K562 (cell line): ENCODE measurements around the gene VIPR2. TPM values are rescaled to one million over a fixed set of nuclear protein-coding genes. Genes with fewer than 3 reads are reported as not detected.

Experiments
- ATAC-seq: fragments of 200-7000 bp; cut with Tn5 transposase; 3 replicates; pipeline ENCODE4 v1.9.1; 2020; ENCODE audit warnings: moderate library complexity
- BruUV-seq: library from RNA; stranded (reverse); fragments of 400-500 nt; replicated peaks from 2 replicates; lab custom pipeline; 2021; lab: Mats Ljungman, UMichigan
- CTCF ChIA-PET: fragments of 300-600 bp; formaldehyde crosslinking; extraction: SDS; loops from one replicate; lab custom pipeline; 2021; ENCODE audit warnings: low intra/inter-chr PET ratio; lab: Yijun Ruan, JAX
- POLR2A ChIA-PET: fragments of 300-600, 350-650 bp; sonication (Branson Sonifier 250); formaldehyde crosslinking; extraction: SDS; loops from one replicate; lab custom pipeline; 2021; ENCODE audit warnings: antibody characterized with exemption, inconsistent platforms; lab: Yijun Ruan, JAX
- DNase-seq, 4 experiments: peaks; one replicate each; pipeline versions ENCODE4 v3.0.0 to v3.0.0-alpha.2; 2011 to 2018; ENCODE audit warnings: low spot score in 3 of 4, mixed read lengths in 3 of 4; ENCODE audit errors: extremely low read depth in 1 of 4
- FAIRE-seq: peaks from 2 replicates; lab custom pipeline; 2011; peaks lifted over from hg19 to GRCh38; lab: Jason Lieb, UNC
- H2AFZ ChIP-seq: 2 replicates; pipeline ENCODE4 v1.6.0; 2011; ENCODE audit warnings: low read depth, low read length, control low read depth, inconsistent platforms
- H3K27ac ChIP-seq: fragments of 200-600 bp; 3 replicates; pipeline ENCODE4 v1.8.0; 2011; ENCODE audit warnings: low read depth, mild to moderate bottlenecking, control low read depth, inconsistent platforms, low read length, moderate library complexity, mixed read lengths; ENCODE audit errors: extremely low read depth
- H3K27me3 ChIP-seq, 2 experiments: fragments of 300-600 bp in 1 of 2; 2 replicates in 1 of 2; 3 replicates in 1 of 2; pipeline versions ENCODE4 v1.6.0 to v1.8.0; 2011; ENCODE audit warnings: inconsistent platforms in 2 of 2, low read length in 2 of 2, mild to moderate bottlenecking in 1 of 2, mixed read lengths in 1 of 2, moderate library complexity in 1 of 2; ENCODE audit not compliant: control insufficient read depth in 2 of 2, insufficient read depth in 2 of 2
- H3K36me3 ChIP-seq: fragments of 300-600 bp; 3 replicates; pipeline ENCODE4 v1.8.0; 2011; ENCODE audit warnings: mild to moderate bottlenecking, low read length, inconsistent platforms; ENCODE audit not compliant: control insufficient read depth, insufficient read depth
- H3K4me1 ChIP-seq, 2 experiments: fragments of 200-600 bp in 1 of 2; replicated peaks in 1 of 2; 2 replicates in 1 of 2; 3 replicates in 1 of 2; pipeline versions ENCODE4 v1.5.1 to v1.8.0; 2011; ENCODE audit warnings: inconsistent platforms in 2 of 2, low read length in 2 of 2, mild to moderate bottlenecking in 1 of 2, mixed read lengths in 1 of 2, moderate library complexity in 1 of 2; ENCODE audit not compliant: control insufficient read depth in 2 of 2, insufficient read depth in 2 of 2
- H3K4me2 ChIP-seq: 2 replicates; pipeline ENCODE4 v1.6.1; 2011; ENCODE audit warnings: low read length, control low read depth, inconsistent platforms, mixed read lengths; ENCODE audit not compliant: insufficient read depth
- H3K4me3 ChIP-seq: fragments of 200-600 bp; sonication (generic), shearing (Covaris generic); 2 replicates; pipeline ENCODE4 v1.5.1; 2016; ENCODE audit warnings: control low read depth, inconsistent platforms
- H3K79me2 ChIP-seq: fragments of 200-600 bp; 3 replicates; pipeline ENCODE4 v1.8.0; 2011; ENCODE audit warnings: low read length, inconsistent platforms; ENCODE audit not compliant: control insufficient read depth, insufficient read depth
- H3K9ac ChIP-seq, 2 experiments: 2 replicates each; pipeline versions ENCODE4 v1.6.0 to v1.6.1; 2011; ENCODE audit warnings: low read depth in 2 of 2, low read length in 2 of 2, control low read depth in 1 of 2, inconsistent platforms in 1 of 2, mild to moderate bottlenecking in 1 of 2, mixed read lengths in 1 of 2; ENCODE audit not compliant: insufficient read depth in 1 of 2
- H3K9me1 ChIP-seq: one replicate; pipeline ENCODE4 v1.6.0; 2011; ENCODE audit warnings: inconsistent platforms, mild to moderate bottlenecking, low read length, moderate library complexity; ENCODE audit not compliant: control insufficient read depth, insufficient read depth
- H3K9me3 ChIP-seq: replicated peaks from 2 replicates; pipeline ENCODE4 v1.5.1; 2011; ENCODE audit warnings: low read depth, low read length, inconsistent platforms; ENCODE audit not compliant: control insufficient read depth, insufficient read depth
- H4K20me1 ChIP-seq: replicated peaks from 2 replicates; pipeline ENCODE4 v1.6.1; 2011; ENCODE audit warnings: low read length, inconsistent platforms, mixed read lengths; ENCODE audit not compliant: control insufficient read depth, insufficient read depth
- ZNF57 ChIP-seq: fragments of 450-650 bp; formaldehyde crosslinking; IDR thresholded peaks from 2 replicates; pipeline ENCODE4 v1.4.0; 2020; ENCODE audit warnings: mild to moderate bottlenecking, moderate library complexity
- WGBS: fragments of 100-300 bp; shearing (Covaris generic); methylation state at CpG from one replicate; pipeline ENCODE4 v1.1.6; 2016; ENCODE audit warnings: low coverage, mixed read lengths; ENCODE audit not compliant: insufficient coverage; ENCODE audit errors: missing lambda C conversion rate; 5-methylcytosine and 5-hydroxymethylcytosine counted together
- in situ Hi-C: fragments of 300-500 bp; cut with MboI; formaldehyde crosslinking; loops from 4 replicates; pipeline ENCODE4 v1.15.0; 2018; ENCODE audit warnings: inconsistent platforms, mixed read lengths
- intact Hi-C: fragments of 100-400 bp; cut with micrococcal nuclease; formaldehyde crosslinking; loops from 2 replicates; pipeline ENCODE4 v1.14.2; 2022
- polyA plus RNA-seq, 8 experiments: library from polyadenylated mRNA; depleted of rRNA in 4 of 8; stranded (reverse) in 5 of 8; unstranded in 3 of 8; fragments of >200 nt; fragmentation: Nextera tagmentation in 2 of 8; fragmentation: Illumina TruSeq in 1 of 8; extraction: Ambion mirVana in 2 of 8; extraction: Trizol in 1 of 8; gene quantifications; 2 replicates each; pipeline versions ENCODE4 v1.2.1 to v1.2.3, GENCODE V29; 2011 to 2014; ENCODE audit warnings: inconsistent platforms in 1 of 8, missing spikeins in 1 of 8
- total RNA-seq, 7 experiments: library from RNA; depleted of rRNA in 6 of 7; stranded (reverse); fragments of >200 nt in 6 of 7; fragmentation: Illumina TruSeq in 2 of 7; extraction: Trizol in 2 of 7; gene quantifications; 2 replicates each; pipeline versions ENCODE4 v1.2.1 to v1.2.3, GENCODE V29; 2011 to 2021; ENCODE audit warnings: low replicate concordance in 1 of 7
- TF ChIP-seq, protein P1 (sequence below), 2 experiments: fragments of 450-650 bp; IDR thresholded peaks; 2 replicates each; pipeline ENCODE4 v1.6.1; 2016; ENCODE audit warnings: mild to moderate bottlenecking in 2 of 2, borderline replicate concordance in 1 of 2, low read depth in 1 of 2, moderate library complexity in 1 of 2
- TF ChIP-seq, protein P2 (sequence below): fragments of 450-650 bp; IDR thresholded peaks from 2 replicates; pipeline ENCODE4 v1.6.1; 2018; ENCODE audit warnings: mild to moderate bottlenecking, low read depth; ENCODE audit not compliant: partially characterized antibody
- TF ChIP-seq, protein P3 (sequence below): sonication (generic); formaldehyde crosslinking; IDR thresholded peaks from 2 replicates; pipeline ENCODE4 v1.8.1; 2023; ENCODE audit warnings: mild to moderate bottlenecking, missing genetic modification reagents

Gene VIPR2
- total and polyA plus RNA-seq, 9 of the 15 experiments (the other 6 are each of a cell fraction or from before 2014, with no cell fraction given), result 0.04 TPM; not detected in 8

DNA sequence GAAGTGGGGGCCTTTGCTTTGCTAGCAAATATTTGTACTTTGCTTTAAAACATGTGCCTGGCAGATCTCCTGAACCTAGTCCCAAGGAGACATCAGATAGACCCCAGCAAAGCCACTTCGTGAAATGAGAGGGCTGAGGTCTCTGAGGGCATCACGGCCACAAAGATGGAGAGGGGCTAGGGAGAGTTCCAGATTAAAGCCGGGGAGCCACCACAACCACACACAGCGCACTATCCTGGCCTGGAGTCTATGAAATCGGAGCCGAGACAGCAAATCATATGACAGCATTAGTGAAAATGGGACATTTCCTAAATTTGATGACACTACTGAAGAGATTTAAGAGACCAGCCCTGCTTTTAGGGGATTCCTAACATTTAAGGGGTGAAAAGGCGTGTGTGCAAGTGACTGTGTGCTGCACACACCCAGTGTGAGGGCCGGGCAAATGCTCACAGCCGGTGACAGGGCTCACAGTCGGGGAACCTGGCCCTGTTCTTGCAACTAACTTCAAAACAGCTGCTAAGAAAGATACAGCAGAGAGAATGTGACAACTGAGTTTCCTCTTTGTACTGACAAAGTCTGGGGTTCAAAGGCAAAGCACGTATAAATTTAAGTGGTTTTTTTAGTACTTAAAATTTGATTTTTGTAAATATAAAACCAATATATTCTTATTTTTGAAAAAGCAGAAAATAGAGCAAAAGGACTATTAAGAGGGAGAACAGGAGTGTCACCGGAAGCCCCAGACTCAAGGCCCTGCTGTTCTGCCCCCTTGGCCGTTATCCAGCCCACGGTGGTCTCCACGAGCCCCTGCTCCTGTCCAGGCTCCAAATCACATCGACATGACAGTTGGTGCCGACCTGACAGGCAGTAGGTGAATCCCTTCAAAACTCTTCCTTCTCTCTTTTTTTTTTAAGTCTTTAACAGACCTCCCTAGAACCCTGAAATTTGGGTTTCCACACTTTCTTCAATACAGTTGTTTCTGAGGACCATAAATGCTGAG lies 49.5 kb downstream of the VIPR2 start:
- BruUV-seq, result no TSS peak
- Histone ChIP-seq H3K4me3 (no peak overlapping the region), H4K20me1 (peaks cover 4% of the 10 kb centered on the region), H3K79me2 (no peaks in the 10 kb centered on the region), H3K9me3 (no peaks in the 10 kb centered on the region), H3K9ac (no peak overlapping the region), H3K9me1 (no peaks in the 10 kb centered on the region), H2AFZ (no peak overlapping the region), H3K27ac (no peak overlapping the region), H3K4me1 (peaks cover 0 to 8% of the 10 kb centered on the region in 2 experiments; a peak in 1 of 5 replicates), H3K4me2 (no peak overlapping the region), H3K27me3 (peaks cover 81 to 93% of the 10 kb centered on the region in 2 experiments), H3K36me3 (no peaks in the 10 kb centered on the region)
- ChIA-PET POLR2A (interaction anchor here (0.6 to 1.1 kb wide), 2 partner anchors 12 to 30 kb away, joined by 3 to 4 read pairs; no protein-coding TSS in a partner anchor), CTCF (no interaction called here)
- DNase-seq (no peak), FAIRE-seq (no peak), ATAC-seq (no peak)
- intact Hi-C loops, result no loop called here
- in situ Hi-C loops, result no loop called here
- 2% methylated on average over 17 of the region's 17 CpGs for WGBS
- TF ChIP-seq ZNF57, result no peak
- TF ChIP-seq, protein P1, sequence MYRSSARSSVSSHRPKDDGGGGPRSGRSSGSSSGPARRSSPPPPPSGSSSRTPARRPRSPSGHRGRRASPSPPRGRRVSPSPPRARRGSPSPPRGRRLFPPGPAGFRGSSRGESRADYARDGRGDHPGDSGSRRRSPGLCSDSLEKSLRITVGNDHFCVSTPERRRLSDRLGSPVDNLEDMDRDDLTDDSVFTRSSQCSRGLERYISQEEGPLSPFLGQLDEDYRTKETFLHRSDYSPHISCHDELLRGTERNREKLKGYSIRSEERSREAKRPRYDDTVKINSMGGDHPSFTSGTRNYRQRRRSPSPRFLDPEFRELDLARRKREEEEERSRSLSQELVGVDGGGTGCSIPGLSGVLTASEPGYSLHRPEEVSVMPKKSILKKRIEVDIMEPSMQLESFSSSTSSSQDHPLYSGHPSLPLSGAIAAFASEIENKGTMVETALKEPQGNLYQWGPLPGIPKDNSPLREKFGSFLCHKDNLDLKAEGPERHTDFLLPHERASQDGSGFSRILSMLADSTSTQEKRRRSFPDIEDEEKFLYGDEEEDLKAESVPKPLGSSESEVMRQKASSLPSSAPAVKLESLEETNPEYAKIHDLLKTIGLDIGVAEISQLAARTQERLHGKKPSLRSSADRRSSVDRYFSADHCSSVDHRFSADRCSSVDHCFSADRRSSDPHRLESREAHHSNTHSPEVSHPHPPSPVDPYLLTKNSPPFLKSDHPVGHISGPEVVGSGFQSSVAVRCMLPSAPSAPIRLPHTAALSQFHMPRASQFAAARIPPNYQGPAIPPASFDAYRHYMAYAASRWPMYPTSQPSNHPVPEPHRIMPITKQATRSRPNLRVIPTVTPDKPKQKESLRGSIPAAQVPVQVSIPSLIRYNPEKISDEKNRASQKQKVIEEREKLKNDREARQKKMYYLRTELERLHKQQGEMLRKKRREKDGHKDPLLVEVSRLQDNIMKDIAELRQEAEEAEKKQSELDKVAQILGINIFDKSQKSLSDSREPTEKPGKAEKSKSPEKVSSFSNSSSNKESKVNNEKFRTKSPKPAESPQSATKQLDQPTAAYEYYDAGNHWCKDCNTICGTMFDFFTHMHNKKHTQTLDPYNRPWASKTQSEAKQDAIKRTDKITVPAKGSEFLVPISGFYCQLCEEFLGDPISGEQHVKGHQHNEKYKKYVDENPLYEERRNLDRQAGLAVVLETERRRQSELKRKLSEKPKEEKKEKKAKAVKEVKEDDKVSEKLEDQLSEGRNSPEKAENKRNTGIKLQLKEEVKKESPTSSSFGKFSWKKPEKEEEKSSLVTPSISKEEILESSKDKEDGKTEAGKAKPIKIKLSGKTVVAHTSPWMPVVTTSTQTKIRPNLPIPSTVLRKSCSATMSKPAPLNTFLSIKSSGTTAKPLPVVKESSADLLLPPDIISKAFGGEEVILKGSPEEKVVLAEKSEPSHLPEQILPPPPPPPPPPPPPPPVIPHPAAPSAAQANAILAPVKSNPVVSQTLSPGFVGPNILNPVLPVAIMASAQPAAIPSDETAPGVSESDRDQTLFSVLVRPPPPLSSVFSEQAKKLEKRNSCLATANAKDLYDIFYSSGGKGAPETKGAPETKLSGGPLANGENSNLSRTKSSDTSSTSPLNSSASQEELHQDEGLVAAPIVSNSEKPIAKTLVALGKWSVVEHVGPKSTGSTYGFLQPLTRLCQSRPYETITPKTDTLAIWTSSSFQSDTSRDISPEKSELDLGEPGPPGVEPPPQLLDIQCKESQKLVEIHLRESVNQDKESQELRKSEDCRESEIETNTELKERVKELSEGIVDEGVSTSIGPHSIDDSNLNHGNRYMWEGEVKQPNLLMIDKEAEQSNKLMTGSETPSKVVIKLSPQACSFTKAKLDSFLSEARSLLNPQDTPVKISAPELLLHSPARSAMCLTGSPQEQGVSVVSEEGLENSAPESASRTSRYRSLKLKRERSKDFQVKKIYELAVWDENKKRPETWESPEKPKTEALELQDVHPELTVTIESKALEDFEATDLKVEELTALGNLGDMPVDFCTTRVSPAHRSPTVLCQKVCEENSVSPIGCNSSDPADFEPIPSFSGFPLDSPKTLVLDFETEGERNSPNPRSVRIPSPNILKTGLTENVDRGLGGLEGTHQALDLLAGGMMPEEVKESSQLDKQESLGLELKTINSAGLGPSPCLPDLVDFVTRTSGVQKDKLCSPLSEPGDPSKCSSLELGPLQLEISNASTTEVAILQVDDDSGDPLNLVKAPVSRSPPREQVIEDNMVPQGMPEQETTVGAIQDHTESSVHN (IDR thresholded peaks at IDR 0.05; ENCODE audit: borderline replicate concordance in 1 of 2, low read depth in 1 of 2), result no peak
- TF ChIP-seq, protein P2, sequence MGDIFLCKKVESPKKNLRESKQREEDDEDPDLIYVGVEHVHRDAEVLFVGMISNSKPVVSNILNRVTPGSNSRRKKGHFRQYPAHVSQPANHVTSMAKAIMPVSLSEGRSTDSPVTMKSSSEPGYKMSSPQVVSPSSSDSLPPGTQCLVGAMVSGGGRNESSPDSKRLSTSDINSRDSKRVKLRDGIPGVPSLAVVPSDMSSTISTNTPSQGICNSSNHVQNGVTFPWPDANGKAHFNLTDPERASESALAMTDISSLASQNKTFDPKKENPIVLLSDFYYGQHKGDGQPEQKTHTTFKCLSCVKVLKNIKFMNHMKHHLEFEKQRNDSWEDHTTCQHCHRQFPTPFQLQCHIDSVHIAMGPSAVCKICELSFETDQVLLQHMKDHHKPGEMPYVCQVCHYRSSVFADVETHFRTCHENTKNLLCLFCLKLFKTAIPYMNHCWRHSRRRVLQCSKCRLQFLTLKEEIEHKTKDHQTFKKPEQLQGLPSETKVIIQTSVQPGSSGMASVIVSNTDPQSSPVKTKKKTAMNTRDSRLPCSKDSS, result no peak
- TF ChIP-seq, protein P3, sequence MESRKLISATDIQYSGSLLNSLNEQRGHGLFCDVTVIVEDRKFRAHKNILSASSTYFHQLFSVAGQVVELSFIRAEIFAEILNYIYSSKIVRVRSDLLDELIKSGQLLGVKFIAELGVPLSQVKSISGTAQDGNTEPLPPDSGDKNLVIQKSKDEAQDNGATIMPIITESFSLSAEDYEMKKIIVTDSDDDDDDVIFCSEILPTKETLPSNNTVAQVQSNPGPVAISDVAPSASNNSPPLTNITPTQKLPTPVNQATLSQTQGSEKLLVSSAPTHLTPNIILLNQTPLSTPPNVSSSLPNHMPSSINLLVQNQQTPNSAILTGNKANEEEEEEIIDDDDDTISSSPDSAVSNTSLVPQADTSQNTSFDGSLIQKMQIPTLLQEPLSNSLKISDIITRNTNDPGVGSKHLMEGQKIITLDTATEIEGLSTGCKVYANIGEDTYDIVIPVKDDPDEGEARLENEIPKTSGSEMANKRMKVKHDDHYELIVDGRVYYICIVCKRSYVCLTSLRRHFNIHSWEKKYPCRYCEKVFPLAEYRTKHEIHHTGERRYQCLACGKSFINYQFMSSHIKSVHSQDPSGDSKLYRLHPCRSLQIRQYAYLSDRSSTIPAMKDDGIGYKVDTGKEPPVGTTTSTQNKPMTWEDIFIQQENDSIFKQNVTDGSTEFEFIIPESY, result no peak
